Vagina (tissue), 2 donors: ENCODE measurements around the gene ZNF454.

ENCODE experiments used
- CTCF ChIP-seq, 3 experiments: fragments of 450-650 bp in 2 of 3; fragments of 200-600 bp in 1 of 3; sonication (generic) in 1 of 3; IDR thresholded peaks; one replicate each; pipeline ENCODE4 v1.5.1; 2017 to 2019; ENCODE audit warnings: antibody characterized with exemption in 3 of 3, mild to moderate bottlenecking in 2 of 3, moderate library complexity in 2 of 3
- POLR2A ChIP-seq, 2 donors: fragments of 450-650 bp; IDR thresholded peaks; one replicate each; pipeline ENCODE4 v1.6.1; 2017; ENCODE audit warnings: antibody characterized with exemption in 2 of 2, mild to moderate bottlenecking in 2 of 2, moderate library complexity in 2 of 2

- TF ChIP-seq POLR2A (IDR thresholded peaks at IDR 0.05) (no peak), CTCF (IDR thresholded peaks at IDR 0.05) (no peak)
Observed at GRCh38 chr5:179008667-179009066, 67.7 kb downstream of the ZNF454 start.
